SK-N-SH treated with all-trans-retinoic acid at 6 μM for 48 hours (cell line): ENCODE results near the gene MVB12B.

ENCODE experiments used
- ARNTL ChIP-seq: fragments of 450-650 bp; formaldehyde crosslinking; IDR thresholded peaks from 2 replicates; pipeline ENCODE4 v1.5.0; 2020; ENCODE audit warnings: low read depth, mild to moderate bottlenecking, moderate library complexity, borderline replicate concordance
- POU6F1 ChIP-seq: fragments of 250-450 bp; sonication (Bioruptor Pico); IDR thresholded peaks from 2 replicates; pipeline ENCODE4 v1.8.0; 2021; ENCODE audit warnings: low read depth, mild to moderate bottlenecking, moderate library complexity, borderline replicate concordance
- ZFP3 ChIP-seq: fragments of 250-450 bp; sonication (Bioruptor Pico); IDR thresholded peaks from 2 replicates; pipeline ENCODE4 v1.5.0; 2020; ENCODE audit warnings: mild to moderate bottlenecking, moderate library complexity
- ZFP30 ChIP-seq: fragments of 450-650 bp; formaldehyde crosslinking; IDR thresholded peaks from 2 replicates; pipeline ENCODE4 v1.5.0; 2022; ENCODE audit warnings: mild to moderate bottlenecking, moderate library complexity

DNA sequence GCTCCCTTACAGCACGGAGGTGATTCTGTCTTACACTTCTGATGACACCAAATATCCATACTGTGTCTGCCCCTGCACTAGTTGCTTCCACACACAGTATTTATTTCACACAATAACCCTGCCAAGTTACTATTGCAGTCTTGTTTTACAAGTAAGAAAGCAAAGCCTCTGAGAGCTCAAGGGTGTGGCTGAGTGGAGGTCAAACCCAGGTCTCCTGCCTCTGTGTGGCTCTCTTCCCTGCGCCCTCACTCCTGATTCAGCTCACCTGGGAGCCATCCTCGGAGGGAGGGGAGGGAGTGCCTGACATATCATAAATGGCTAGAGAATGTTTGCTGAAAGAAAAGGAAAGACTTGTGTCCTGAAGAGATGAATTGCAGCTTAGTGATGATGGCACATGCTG, 41.0 kb downstream of the MVB12B start:
- TF ChIP-seq POU6F1 (CRISPR knock-in tag) (no peak), ARNTL (CRISPR knock-in tag) (no peak), ZFP3 (CRISPR knock-in tag) (no peak), ZFP30 (no peak)
